ENCODE results near the gene KCNJ16. TPM values are rescaled to one million over a fixed set of nuclear protein-coding genes. Genes with fewer than 3 reads are reported as not detected.

Gene KCNJ16
- total RNA-seq, 2 experiments from 2014 or later, result not detected

DNA sequence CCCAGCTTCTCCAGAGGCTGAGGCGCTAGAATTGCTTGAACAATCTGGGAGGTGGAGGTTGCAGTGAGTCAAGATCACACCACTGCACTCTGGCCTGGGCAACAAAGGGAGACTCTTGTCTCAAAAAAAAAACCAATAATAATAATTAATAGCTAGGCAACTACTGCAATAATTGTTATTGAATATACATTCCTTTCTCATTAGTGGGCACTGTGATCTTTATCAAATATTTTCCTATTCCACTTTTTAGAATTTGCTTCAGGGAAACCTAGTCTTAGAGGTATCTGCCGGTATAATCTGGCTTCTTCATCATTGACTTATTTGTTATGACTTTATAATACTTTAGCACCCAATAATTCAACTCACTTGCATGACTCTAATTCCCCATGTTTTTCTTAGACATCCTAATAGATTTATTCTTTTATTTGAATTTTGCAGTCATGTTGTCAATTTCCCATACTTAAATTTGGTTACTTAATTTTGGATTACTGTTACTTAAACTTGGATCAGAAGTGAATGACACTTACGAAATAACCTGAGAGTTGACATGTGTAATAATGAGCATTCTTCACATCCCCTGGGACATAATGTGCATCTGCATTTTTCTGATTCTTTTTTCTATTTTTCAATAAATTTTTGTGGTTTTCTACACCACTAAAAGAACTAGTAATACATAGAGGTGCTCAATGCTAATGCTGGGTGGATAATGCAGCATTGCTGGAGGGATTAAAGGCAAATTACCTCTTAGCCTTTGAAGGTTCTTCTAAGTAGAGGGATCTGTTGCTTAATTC, 25.0 kb upstream of the KCNJ16 start:
- Mint-ChIP-seq H3K27me3 (ENCODE audit: low read depth) (no peaks in the 10 kb centered on the region), H3K9me3 (no peaks in the 10 kb centered on the region), H3K4me1 (ENCODE audit: low read depth) (no peaks in the 10 kb centered on the region), H3K27ac (no peak overlapping the region), H3K36me3 (ENCODE audit: low read depth) (no peaks in the 10 kb centered on the region), H3K4me3 (no peak overlapping the region)
- intact Hi-C loops (cut with micrococcal nuclease), result no loop called here
- no peak for DNase-seq
- CTCF ChIA-PET, result interaction anchor here (0.6 kb wide), 1 partner anchor 1800 kb away, joined by 3 read pairs; no protein-coding TSS in a partner anchor

DNA sequence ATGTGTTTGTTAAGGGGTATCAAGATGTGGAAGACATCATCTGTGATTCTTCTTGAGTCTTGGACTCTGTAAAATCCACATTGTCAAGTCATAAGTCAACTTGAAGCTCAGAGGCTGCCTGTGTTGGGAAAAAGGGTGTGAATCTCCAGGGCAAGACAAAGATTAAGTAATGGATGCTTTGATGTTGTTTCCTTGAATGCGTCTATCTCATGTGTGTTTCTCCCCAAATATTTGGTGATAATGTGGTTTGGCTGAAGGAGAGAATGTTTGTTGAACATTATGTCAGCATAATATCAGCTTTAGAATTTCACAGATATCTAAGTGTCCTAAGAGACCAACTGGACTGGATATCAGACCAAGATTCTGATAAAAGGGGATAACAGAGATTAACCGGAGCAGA, 24.1 kb upstream of the KCNJ16 start:
- Mint-ChIP-seq H3K27ac (no peak overlapping the region), H3K9me3 (no peaks in the 10 kb centered on the region), H3K4me3 (no peak overlapping the region), H3K4me1 (ENCODE audit: low read depth) (no peaks in the 10 kb centered on the region), H3K36me3 (ENCODE audit: low read depth) (no peaks in the 10 kb centered on the region), H3K27me3 (ENCODE audit: low read depth) (no peaks in the 10 kb centered on the region)
- no peak for DNase-seq
- intact Hi-C loops (cut with micrococcal nuclease), result no loop called here
- CTCF ChIA-PET, result no interaction called here

DNA sequence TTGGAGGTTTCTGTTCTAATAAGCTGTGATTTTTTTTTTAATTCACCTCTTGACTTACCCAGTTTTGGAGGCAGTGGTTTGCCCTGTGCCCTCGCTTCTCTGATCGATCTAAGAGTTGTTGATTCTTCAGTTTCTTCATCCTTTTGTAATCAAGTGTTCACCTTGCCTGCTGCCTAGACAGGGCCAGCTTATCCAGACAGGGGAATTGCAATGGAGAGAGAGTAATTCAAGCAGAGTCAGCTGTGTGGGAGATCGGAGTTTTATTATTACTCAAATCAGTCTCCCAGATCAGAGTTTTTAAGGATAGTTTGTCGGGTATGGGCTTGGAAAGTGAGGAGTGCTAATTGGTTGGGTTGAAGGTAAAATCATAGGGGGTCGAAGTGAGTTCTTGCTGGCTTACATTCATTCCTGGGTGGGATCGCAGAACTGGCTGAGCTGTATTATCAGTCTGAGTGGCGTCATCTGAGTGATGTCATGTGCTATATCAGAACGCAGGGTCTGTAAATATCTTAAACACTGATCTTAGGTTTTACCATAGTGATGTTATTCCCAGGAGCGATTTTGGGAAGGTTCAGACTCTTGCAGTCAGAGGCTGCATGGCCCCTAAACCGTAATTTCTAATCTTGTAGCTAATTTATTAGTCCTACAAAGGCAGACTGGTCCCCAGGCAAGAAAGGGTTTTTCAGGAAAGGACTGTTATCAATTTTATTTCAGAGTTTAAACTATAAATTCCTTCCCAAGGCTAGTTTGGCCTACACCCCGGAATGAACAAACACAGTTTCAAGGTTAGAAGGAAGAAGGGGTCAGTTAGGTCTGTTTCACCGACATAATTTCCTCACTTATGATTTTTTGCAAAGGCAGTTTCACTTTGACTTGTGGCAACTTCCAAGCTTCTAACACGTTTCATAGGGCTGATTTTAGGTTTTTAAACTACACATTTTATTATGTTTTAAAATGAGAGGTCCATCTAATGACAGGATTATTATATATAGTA, 21.5 kb upstream of the KCNJ16 start:
- Mint-ChIP-seq H3K27me3 (ENCODE audit: low read depth) (no peaks in the 10 kb centered on the region), H3K4me3 (no peak overlapping the region), H3K27ac (no peak overlapping the region), H3K4me1 (ENCODE audit: low read depth) (no peaks in the 10 kb centered on the region), H3K36me3 (ENCODE audit: low read depth) (no peaks in the 10 kb centered on the region), H3K9me3 (no peaks in the 10 kb centered on the region)
- no peak for DNase-seq
- CTCF ChIA-PET, result no interaction called here
- intact Hi-C loops (cut with micrococcal nuclease), result no loop called here

DNA sequence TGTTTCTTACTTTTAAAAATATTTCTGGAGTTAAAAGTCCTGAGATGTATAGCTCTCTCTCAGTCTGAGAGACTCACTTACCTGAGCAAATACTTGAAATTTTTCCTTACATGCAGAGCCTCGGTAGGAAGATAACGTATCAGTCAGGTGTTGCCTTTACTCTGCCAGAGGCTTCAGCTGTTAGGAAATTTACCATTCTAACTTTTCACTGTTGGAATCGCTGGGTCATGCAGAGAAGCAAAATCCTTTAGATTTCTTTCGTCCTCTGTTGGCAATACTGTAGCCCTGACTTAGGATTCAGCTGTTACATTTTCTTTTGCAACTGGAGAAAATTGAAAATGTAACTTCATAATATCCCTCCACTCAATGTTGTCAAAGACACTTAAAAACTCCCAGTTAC, 20.0 kb upstream of the KCNJ16 start:
- Mint-ChIP-seq H3K27ac (no peak overlapping the region), H3K4me3 (no peak overlapping the region), H3K9me3 (no peaks in the 10 kb centered on the region), H3K36me3 (ENCODE audit: low read depth) (no peaks in the 10 kb centered on the region), H3K4me1 (ENCODE audit: low read depth) (no peaks in the 10 kb centered on the region), H3K27me3 (ENCODE audit: low read depth) (peaks cover 2% of the 10 kb centered on the region)
- intact Hi-C loops (cut with micrococcal nuclease), result no loop called here
- CTCF ChIA-PET, result no interaction called here
- no peak for DNase-seq

DNA sequence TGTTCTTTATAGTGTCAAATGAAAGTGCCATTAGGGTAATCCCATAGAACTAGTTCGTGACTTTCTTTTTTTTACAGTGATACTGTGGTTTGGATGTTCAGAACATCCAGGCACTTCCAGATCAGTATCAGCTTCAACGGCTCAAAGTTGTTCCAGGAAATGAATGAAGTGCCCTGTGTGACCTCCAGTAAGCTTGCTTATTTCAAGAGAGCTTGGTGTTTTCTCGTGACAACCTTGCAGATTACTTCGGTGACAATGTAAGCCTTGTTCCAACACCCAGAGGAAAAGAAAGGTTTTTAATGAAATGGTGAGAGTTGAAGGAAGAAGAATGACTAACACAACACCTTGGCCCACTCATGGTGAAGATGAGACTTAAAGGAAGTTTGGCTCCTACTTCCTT, 16.0 kb upstream of the KCNJ16 start:
- intact Hi-C loops (cut with micrococcal nuclease), result no loop called here
- Mint-ChIP-seq H3K4me3 (no peak overlapping the region), H3K4me1 (ENCODE audit: low read depth) (no peaks in the 10 kb centered on the region), H3K27ac (no peak overlapping the region), H3K27me3 (ENCODE audit: low read depth) (peaks cover 2% of the 10 kb centered on the region), H3K36me3 (ENCODE audit: low read depth) (no peaks in the 10 kb centered on the region), H3K9me3 (no peaks in the 10 kb centered on the region)
- DNase-seq, result no peak
- CTCF ChIA-PET, result no interaction called here

DNA sequence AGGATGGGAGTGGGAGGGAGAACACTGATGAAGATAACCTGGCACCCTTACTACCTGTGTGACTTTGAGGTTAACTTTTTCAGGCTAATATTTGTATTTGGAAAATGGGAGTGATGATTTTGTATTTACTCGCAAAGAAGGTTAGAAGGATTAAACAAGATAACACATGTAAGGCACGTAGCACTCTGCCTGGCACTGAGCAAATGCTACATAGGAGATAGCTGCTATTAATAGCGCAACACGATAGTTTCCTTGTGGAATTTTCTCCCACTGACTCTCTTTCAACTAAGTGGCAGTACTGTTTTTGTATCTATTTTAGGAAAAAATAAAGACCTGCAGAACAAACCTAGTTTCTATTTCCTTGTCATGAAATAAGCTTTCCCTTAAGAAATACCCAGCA, 15.4 kb upstream of the KCNJ16 start:
- Mint-ChIP-seq H3K27ac (no peak overlapping the region), H3K4me3 (no peak overlapping the region), H3K27me3 (ENCODE audit: low read depth) (peaks cover 2% of the 10 kb centered on the region), H3K9me3 (no peaks in the 10 kb centered on the region), H3K36me3 (ENCODE audit: low read depth) (no peaks in the 10 kb centered on the region), H3K4me1 (ENCODE audit: low read depth) (no peaks in the 10 kb centered on the region)
- intact Hi-C loops (cut with micrococcal nuclease), result no loop called here
- no peak for DNase-seq
- CTCF ChIA-PET, result no interaction called here

DNA sequence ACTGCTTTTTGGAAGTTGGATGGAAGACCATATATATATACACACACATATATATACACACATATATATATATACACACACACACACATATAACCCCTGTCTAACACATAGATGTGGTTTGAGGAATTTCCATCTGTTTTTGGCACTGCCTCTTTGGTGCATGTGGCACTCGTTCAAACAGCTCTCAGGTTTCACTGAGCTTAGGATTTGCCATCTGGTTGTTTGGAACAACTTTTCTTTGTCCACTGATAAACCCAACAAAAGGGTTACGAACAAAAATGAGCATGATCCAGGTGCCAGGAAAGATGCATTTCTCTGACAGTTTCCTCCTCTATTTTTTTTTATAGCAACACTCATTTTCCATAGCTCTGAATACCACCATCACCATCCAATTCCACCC, 14.6 kb upstream of the KCNJ16 start:
- CTCF ChIA-PET, result no interaction called here
- H3K27ac Mint-ChIP-seq, result no peak overlapping the region
- no peaks in the 10 kb centered on the region for H3K9me3 Mint-ChIP-seq
- H3K27me3 Mint-ChIP-seq (ENCODE audit: low read depth), result peaks cover 2% of the 10 kb centered on the region
- H3K4me1 Mint-ChIP-seq (ENCODE audit: low read depth), result no peaks in the 10 kb centered on the region
- H3K36me3 Mint-ChIP-seq (ENCODE audit: low read depth), result no peaks in the 10 kb centered on the region
- no peak overlapping the region for H3K4me3 Mint-ChIP-seq
- intact Hi-C loops (cut with micrococcal nuclease), result no loop called here
- DNase-seq, result no peak

DNA sequence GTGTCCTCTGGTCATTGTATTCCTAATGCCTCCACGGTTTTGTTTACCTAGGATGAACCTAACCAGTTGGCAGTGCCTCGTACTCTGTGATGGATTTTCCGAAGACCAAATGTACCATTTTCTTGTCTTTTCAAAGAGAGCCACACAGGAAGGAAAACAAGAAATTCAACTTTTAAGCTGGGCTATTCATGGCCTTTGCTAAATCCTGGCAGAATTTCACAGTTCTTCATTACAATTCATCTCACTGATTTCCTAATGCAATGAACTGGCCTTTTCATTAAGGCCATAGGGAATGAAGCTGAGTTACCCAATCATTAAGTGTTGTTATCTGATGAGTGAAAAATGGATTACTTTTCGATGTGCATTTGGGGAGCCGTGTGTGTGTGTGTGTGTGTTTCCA, 7.9 kb upstream of the KCNJ16 start:
- Mint-ChIP-seq H3K9me3 (no peaks in the 10 kb centered on the region), H3K27me3 (ENCODE audit: low read depth) (peaks cover 10% of the 10 kb centered on the region), H3K36me3 (ENCODE audit: low read depth) (no peaks in the 10 kb centered on the region), H3K27ac (no peak overlapping the region), H3K4me3 (no peak overlapping the region), H3K4me1 (ENCODE audit: low read depth) (no peaks in the 10 kb centered on the region)
- no peak for DNase-seq
- intact Hi-C loops (cut with micrococcal nuclease), result no loop called here
- CTCF ChIA-PET, result no interaction called here

DNA sequence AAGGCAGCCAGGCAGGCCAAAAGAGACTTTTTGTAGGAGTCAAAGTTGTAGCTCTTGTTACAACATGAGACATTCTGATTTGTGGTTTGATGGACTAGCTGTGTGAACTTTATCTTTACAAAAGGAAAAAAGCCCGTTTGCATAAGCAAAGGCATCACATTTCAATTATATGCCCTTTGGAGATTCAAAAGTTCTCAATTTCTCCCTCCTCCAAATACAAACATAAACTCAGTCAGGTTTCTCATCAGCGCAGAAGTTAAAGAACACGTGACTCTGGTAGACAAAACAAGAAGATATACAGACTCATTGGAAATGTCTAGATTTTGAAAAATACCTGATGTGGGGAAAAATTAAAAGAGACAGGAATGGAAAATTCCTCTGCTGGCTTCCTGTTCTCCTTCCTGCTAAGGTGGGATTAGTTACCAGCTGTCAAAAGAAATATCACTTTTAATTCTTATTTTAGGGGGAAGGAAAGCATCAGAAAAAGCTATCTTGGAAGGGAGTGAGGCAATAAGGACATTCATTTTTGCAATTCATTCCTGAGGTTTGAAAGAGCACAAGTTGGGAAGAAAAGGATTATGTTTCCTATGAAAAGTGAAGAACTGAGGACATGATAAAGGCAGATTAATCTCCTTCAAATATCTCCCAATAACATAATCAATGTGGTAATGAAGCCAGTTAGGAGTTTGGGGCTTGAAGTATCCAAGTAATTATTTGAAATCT, 4.6 kb upstream of the KCNJ16 start:
- Mint-ChIP-seq H3K4me1 (ENCODE audit: low read depth) (no peaks in the 10 kb centered on the region), H3K27me3 (ENCODE audit: low read depth) (peaks cover 17% of the 10 kb centered on the region), H3K27ac (no peak overlapping the region), H3K4me3 (no peak overlapping the region), H3K36me3 (ENCODE audit: low read depth) (no peaks in the 10 kb centered on the region), H3K9me3 (no peaks in the 10 kb centered on the region)
- CTCF ChIA-PET, result interaction anchor here (0.6 kb wide), 1 partner anchor 108 kb away, joined by 3 read pairs; no protein-coding TSS in a partner anchor
- no peak for DNase-seq
- intact Hi-C loops (cut with micrococcal nuclease), result no loop called here

DNA sequence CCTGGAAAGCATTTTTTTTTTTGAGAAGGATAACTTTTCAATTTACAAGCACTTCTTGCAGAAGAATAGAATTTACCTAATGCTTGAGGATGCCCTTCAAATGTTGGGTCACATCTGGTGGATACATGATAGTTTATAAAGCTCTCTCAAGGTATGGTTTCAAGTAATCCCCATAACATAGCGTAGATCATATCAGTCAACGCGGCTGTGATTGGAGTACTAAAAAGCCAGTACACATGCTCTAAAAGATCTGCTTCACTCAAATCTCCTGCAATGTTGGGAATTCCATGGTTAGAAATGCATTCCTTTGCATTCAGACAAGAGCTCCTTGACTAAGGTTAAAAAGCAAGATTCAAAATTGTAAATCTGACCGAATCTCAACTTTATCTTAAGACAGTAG, 3.9 kb upstream of the KCNJ16 start:
- Mint-ChIP-seq H3K4me3 (no peak overlapping the region), H3K27me3 (ENCODE audit: low read depth) (peaks cover 17% of the 10 kb centered on the region), H3K27ac (no peak overlapping the region), H3K36me3 (ENCODE audit: low read depth) (no peaks in the 10 kb centered on the region), H3K9me3 (no peaks in the 10 kb centered on the region), H3K4me1 (ENCODE audit: low read depth) (no peaks in the 10 kb centered on the region)
- DNase-seq, result no peak
- intact Hi-C loops (cut with micrococcal nuclease), result no loop called here
- CTCF ChIA-PET, result interaction anchor here (0.5 kb wide), 1 partner anchor 1144 kb away, joined by 3 read pairs; no protein-coding TSS in a partner anchor

DNA sequence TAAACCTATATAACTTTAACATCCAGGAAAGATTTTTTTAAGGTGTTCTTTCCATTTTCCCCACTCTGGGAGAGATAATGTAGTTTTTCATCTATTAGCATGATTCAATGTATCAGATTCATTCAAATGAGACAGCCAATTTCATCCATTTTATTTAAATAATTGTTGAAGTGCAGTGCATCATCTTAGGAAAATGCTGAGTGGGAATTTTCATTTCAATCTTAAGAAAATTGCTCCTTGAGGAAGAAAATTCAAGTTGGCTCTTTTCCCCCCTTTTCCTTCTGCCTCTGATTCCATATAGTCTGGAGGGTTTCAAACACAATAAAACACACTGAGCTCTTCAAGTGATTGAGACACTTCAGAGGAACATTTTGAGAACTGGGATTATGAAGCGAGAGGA, 3.4 kb upstream of the KCNJ16 start:
- intact Hi-C loops (cut with micrococcal nuclease), result no loop called here
- no peaks in the 10 kb centered on the region for H3K4me1 Mint-ChIP-seq (ENCODE audit: low read depth)
- no peaks in the 10 kb centered on the region for H3K9me3 Mint-ChIP-seq
- no peaks in the 10 kb centered on the region for H3K36me3 Mint-ChIP-seq (ENCODE audit: low read depth)
- no peak for DNase-seq
- CTCF ChIA-PET, result interaction anchor here (0.5 kb wide), 1 partner anchor 1145 kb away, joined by 3 read pairs; no protein-coding TSS in a partner anchor
- peaks cover 17% of the 10 kb centered on the region for H3K27me3 Mint-ChIP-seq (ENCODE audit: low read depth)
- H3K4me3 Mint-ChIP-seq, result no peak overlapping the region
- H3K27ac Mint-ChIP-seq, result no peak overlapping the region
